Measurements from ENCODE around the gene FA2H.

Gene FA2H

DNA sequence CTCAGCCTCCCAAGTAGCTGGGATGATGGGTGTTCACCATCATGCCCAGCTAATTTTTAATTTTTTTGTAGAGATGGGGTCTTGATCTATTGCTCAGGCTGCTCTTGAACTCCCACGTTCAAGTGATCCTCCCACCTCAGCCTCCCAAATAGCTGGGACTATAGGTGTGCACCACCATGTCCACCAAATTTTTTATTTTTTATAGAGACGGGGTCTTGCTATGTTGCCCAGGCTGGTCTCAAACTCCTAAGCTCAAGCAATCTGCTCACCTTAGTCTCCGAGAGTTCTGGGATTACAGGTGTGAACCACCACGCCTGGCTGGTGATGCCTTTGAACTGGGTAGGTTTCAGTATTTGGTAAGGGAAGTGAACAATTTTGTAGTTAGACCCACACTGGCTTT is 30.1 kb downstream of the FA2H start:
- no peak for DNase-seq (ENCODE audit: low spot score)

DNA sequence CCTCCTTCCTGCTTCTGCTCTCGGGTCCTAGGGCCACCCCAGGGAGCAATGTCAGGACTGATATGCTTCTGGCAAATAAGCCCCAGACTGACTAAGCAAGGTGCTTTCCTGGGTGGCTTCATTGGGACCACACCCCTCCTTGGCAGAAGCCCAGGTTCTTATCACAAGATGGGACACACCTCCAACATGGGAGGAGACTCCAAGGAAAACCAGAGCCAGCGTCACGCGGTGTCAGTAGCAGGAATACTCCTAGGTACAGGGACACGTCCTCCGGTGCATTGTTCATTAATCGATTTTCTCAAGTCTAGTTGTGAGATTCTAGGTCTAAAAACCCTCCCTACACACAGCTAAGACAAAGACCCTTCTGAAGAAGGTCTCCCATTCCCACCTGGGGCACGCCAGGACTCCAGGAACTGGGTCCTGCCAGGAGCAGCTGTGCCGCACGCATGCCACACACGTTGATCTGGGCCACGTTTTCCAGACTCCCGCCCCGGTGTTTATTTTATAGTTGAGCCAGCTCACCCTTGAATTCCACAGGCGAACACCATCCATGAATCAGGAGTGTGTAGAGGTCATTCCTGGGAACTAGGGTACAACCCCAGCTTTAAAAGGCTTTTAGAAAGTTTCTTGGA is 30.8 kb downstream of the FA2H start:
- peak; percentile 90 for DNase-seq (ENCODE audit: low spot score)

DNA sequence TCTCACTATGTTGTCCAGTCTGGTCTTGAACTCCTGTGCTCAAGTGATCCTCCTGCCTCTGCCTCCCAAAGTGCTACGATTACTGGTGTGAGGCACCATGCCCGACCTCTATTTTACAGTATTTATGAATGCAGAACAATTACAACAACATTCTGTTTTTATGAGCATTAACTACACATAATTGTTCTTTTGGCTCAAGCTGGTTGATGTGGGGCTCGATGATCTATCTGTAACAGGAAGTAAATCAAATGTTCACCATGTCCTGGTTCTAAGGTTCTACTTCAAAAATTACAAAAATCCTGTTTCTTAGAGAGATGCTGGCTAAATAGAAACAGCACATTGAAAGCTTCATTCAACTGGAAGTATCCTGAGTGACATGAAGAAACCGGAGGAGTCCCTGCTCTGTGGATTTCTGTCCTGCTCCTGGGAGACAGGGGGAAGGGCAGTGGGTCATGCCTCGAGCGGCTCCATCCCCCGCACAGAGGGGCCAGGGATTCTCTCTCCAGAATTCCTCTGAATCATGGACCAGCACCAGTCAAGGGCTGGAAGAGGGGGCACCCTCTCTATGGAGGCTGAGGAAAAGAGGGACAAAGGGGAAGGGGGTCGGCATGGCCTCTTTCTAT is 31.5 kb downstream of the FA2H start:
- peak; percentile 46 for DNase-seq (ENCODE audit: low spot score)

DNA sequence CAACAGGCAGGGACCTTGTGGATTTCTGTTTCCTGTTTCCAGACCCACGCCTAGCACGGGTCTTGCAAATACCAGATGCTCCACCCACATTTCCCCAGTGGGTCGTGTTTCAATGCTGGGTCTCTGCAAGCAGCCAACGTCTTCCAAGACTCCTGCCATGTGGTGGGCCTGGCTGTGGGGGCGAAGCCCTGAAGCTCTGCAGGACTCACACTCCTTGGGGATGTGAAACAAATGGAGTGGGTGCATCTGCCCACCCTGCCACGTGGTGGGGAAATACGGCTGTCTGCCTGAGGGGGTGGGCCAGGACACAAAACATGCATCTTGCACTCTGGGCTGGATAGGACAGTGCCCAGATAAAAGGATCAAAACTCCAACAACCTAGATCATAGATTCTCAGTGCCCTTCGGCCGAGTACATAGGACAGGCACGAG is 32.6 kb downstream of the FA2H start:
- no peak for DNase-seq (ENCODE audit: low spot score)

DNA sequence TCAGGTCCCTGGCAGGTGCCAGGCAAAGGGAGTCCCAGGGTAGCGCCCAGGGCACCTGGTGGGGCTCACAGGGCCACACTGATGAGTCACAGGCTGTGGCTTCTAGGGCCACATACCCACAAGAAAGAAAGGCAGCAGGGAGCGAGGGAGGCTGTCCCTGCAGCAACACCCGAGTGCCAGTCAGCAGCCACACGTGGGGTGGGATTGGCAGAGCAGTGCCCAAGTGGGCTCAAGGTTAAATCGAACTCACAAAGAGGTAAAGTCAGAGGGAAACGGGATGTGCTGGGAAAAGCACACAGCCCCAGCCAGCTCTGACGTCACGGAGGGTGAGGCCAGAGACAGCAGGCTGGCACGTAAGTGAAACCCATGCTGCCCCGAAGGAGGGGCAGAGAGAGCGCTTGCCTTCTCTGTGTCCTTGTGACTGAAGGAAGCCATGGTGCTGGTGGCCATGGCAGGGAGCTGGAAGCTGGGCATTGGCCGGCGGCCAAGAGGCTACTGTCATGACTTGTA is 33.8 kb downstream of the FA2H start:
- DNase-seq (ENCODE audit: low spot score) = no peak

DNA sequence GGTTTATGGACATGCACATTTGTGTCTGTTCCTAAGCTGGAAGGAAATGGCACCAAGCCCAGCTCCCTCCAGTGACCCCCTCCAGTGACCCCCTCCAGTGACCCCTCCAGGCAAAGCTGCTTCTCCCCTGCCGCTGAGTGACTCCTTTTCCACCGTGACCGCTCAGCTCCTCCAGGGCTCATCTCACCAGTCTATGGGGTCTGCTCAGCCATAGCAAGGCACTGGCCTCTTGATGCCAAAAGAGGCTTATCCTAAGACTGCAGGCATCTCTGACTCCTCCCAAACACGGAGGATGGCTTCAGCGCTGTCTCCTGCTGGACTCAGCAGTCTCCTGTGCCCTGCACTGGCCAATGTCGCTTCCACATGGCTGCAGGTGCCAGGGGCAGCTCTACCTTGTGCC is 35.3 kb downstream of the FA2H start:
- DNase-seq (ENCODE audit: low spot score) = no peak

DNA sequence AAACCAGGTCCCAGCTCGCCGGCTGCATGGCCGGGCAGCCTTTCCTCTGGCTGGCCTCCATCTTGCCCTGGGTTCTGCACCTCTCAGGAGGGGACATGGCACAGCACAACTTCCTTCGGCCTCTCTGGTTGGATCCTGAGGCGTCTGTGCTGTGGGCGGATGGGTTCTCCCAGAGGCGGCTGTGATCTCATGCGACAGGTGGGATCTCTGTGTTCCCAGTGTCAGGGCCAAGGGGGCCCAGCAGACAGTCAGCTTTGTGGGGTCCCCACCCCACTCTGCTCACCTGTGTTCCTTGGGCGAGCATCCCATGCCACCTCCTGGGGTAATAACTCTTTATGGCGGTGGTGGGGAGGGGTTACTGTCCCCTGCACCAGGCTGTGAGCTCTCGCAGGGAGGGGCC is 35.8 kb downstream of the FA2H start:
- DNase-seq (ENCODE audit: low spot score) = no peak

DNA sequence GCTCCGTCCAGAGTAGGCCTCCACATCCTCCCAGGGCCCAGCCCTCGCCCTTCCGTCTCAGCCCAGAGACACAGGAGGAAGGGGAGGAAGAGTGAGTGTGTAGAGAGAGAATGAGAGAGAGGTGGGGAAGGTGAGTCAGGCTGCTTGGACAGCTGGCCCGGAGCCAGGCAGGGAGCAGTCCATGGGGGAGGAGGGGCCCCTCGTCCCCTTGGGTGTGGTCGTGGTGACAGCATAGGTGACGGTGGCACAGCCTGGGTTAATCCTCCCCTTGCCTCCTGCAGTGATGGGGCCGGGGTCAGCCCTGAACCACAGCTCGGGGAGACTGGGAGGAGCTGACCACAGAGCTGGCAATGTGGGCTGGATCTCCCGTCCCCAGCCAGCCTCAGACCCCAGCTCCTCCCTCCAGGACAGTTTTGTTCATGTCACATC is 36.5 kb downstream of the FA2H start:
- DNase-seq (ENCODE audit: low spot score) = no peak

DNA sequence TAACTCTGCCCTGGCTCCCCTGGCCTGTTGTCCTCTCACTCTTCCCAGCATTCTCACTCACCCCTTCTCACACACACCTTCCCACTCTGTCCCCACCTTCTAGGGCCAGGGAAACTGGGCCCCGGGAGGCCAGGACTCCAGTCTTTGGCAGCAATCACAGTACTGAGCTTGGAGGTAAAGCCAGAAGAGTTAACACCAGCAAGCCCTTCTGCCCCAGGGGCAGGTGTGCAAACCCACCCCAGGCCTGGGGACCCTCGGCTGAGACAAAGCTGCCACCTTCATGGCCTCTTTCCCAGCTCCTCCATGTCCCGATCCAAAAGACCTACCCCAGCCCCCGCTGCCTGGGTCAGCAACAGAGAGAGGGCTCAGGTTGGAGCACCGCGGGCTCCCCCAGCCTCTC is 37.1 kb downstream of the FA2H start:
- DNase-seq (ENCODE audit: low spot score) = no peak

DNA sequence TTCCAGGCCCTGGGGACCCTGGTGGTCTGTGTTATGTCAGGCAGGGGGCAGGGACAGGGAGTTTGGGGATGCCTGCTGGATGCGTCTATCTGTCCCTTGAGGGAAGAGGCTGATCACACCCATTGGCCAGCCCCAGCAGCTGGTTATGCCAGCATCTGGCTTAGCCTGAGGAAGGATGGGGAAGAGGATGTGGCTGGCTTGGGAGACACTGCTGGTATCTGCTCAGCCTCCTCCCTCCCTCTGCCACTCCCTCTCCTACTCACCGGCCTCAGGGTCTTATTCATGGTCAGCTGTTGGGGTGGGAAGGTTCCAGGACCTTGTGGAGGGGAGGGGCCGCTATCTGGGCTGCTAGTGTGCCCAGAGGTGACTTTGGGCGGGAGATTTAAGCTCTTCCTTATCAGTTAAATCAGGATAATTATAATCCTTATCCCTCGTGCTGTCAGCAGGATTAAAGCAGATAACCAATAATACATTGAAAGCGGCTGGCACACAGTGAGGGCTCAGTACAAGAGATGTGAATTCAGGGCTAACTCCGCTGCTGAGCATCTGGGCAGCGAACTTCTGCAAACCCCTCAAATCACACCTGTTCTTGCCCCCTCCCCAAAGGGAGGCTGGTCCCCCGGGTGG is 38.0 kb downstream of the FA2H start:
- DNase-seq (ENCODE audit: low spot score) = no peak

DNA sequence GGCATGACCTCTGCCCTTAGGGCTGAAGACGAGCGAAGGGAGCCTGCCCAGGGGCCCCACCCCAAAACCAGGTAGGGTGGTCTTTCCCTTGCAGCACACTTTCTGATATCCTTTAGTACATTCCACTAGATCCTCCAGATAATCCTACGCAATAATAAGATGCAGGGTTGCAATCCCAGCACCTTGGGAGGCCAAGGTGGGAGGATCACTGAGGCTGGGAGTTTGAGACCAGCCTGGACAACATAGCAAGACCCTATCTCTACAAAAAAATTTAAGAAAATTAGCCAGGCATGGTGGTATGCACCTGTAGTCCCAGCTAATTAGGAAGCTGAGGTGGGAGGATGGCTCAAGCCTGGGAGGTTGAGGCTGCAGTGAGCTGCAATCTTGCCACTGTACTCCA is 39.1 kb downstream of the FA2H start:
- DNase-seq (ENCODE audit: low spot score) = no peak

DNA sequence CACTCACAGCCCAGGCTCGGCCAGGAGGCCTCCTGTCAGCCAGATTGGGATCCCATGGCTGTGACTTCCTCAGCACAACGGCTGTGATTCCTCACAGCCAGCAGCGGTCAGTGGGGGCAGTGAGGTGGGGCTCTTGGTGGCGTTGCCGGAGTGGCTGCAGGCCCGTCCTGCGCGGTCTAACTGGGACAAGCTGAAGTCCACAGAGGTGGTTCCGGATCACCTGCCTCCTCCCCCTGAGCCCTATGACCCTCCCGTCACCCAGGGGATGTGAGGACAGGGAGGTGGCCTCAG is 39.5 kb downstream of the FA2H start:
- no peak for DNase-seq (ENCODE audit: low spot score)

DNA sequence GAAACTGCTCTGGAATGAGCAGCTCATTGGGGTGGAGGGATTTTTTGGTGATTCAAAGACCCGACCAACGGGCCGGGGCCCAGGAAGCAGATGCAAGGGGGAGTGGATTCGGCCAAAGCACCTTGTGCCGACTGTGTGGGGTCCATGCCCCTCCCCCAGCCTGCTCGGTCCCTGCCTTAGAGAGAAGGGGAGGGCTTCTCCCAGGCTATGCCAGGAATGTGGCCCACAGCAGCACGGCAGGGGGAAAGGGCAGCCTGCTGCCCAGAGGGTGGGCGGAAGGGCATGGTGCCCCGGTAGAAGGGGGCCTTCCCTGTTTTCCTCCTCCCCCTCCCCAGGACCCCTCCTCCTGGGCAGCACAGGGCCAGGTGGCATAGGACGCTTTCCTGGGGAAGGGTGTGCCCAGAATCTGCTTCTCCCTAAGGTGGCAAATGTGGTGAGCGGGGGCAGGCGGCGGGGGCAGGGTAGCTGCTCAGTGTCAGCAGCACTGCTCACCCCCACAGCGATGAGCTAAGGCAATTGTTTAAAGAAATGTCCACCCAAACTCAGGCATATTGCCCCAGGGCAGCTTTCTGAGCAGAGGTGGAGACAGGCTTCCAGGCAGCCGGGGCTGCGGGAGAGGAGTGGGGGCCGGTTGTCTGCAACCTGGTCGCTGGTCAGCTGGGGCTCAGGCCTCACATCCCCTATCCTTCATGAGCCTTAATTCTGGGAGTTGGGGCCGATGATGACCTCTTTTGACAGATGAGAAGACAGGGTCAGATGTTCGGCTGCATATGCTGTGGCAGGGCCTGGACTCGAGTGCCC is 40.1 kb downstream of the FA2H start:
- DNase-seq (ENCODE audit: low spot score) = no peak

DNA sequence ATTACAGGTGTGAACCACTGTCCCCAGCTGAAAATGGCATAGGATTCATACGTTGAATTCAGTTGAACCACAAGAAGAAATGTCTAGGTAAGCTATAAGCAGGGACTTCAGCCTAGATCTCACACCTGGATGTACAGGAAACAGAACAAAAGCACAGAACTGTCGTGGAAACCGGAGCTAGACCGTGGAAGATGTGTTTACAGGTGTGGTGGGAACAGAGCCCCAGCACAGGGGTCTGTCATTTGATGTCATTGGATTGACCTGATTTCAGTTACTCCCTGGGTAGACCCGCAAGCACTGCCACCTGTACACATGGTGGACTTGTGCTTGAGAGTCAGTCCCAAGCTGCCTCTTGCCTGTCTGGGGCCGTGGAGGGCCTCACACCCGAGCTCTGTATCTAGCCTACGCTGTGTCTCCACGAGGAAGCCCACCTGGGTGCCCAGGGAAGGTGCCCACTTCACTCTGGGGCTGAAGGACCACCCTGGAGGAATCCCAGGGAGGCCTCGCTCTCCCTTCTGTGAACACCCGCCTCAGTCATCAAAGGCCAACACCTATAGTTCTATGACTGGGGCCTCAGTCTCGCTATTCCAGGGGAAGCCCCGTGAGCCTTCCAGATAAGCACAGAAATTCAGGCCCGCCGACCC is 41.8 kb downstream of the FA2H start:
- no peak for DNase-seq (ENCODE audit: low spot score)

DNA sequence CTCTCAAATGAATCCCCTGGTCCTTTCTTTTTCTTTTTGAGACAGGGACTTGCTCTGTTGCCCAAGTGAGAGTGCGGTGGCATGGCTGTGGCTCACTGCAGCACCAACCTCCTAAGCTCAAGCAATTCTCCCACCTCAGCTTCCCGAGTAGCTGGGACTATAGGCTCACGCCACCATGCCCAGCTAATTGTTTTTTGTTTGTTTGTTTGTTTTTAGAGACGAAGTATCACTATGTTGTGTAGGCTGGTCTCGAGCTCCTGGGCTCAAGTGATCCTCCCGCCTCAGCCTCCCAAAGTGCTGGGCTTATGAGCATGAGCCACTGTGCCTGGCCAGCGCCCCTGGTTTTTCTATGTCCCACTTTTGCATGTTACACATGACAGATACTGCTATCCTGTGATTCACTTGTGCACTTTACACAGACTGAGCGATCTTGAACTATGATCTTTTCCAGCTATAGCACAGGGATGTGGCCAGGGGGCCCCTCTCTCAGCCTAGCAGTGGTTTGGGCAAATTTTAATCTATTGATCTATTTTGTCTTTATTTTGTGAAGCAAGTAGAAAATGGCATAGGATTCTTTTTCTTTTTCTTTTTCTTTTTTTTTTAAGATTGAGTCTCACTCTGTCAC is 42.7 kb downstream of the FA2H start:
- no peak for DNase-seq (ENCODE audit: low spot score)

DNA sequence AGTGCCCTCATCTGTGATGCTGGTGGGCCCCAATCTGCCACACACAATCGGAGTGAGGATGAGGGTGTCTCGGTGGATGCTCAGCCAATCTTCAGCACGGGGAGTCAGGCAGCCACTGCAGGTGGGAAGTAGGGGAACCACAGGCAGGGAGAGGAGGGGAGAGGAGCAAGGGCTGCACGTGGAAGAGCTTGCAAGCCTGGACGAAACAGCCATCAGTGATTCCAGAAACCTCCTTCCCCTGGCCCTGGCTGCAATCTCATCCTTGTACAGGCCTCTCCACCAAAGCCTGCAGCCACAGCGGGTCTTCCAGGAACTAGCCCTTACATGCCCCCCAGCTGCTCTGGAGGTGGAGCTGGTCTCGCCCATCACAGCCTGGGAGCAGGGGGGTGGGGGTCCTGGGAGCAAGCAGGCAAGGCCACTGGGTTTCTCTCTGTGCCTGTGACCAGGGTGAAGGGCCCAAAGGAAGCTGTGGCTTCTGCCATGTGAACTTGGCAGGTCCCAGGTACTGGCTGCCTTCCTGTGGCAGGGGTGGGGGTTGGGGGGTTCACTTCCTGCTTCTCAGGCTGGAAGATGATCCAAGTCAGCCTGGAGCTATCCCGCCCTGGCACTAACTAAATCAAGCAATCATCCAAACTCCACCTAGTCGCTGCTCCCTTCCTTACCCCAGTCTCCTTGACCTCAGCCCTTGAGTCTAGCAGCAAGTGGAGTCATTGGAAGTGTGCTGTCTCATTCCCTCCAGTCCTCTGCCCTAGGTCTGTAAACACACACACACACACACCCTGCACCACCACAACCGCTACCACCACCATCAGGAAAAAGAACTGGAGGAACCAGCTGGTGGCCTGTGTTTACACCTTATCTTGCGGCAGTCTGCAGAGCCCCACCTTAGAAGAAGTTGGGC is 44.6 kb downstream of the FA2H start:
- DNase-seq (ENCODE audit: low spot score) = no peak

DNA sequence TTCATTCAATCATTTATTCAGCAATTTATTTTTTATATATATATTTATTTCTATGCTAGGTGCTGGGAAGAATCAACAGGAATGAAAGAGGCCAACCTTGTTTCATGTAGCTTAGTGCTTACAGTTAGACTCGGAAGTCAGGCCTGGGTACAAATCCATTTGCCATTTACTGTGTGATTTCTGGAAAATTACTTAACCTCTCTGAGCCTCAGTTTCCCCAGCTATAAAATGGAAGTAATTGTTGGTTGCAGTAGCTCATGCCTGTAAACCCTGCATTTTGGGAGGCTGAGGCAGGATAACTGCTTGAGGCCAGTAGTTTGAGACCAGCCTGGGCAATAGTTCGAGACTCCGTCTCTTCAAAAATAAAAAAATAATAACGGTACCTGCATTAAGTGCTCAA is 46.7 kb downstream of the FA2H start:
- DNase-seq (ENCODE audit: low spot score) = no peak

DNA sequence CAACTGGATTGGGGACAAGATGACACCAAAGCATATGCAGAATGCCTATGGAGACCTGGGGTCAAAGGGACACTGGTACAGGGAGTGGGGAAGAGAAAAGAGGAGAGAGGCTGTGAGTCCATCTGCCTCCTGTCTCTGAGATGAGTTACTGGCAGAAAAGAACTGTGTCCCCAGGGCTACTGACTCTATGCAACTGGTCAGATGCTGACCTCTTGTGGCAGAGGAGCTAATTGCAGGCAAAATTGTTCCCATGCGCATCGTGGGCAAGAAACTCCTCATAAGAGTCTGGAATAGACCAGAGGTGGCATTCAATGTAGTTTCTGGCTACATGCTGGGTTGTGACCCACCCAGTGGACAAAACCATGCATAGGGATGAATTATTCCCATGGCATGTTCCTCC is 47.9 kb downstream of the FA2H start:
- DNase-seq (ENCODE audit: low spot score) = no peak

DNA sequence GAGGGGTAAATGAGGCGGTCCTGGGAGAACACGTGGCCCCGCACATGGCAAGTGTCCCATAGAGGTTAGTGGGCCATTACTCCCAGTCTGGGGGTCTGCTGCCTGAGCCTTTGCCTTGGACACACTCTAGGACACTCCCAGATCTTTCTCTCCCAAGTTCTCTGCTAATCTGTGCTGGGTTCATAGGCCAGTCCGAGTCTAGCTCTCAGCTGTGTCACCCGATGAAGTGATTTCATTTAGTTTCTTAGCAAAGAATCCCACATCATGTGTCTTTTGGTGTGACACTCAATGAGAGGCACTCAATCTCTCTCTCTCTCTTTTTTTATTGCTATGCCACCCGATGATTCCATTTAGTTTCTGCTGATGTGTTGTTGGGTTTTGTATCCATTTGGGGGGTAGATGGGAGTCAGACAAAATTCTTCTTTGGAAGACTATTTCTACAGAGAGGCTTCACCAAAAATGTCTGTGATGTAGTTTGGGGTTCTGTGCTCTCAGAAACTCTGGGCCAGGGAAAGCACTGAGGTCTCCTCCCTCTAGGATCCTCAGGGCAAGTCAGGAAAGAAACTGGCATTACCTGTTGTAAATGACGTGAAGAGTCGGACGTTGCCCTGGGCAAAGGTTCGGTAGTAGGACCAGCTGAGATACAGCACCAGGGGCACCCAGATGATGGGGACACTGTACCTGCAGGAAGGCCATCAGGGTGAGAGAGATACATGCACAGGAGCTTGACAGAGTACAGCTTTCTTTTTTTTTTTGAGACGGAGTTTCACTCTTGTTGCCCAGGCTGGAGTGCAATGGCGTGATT is 48.8 kb downstream of the FA2H start:
- DNase-seq (ENCODE audit: low spot score) = no peak

All from hepatic stellate cell (primary cell).